AG20443 (cell line): ENCODE measurements around the gene PROC.
"Not testable (repeated sequence)": the region's sequence is repeated elsewhere in the genome, so short reads cannot be mapped to it uniquely, and the experiment has no call there.

Experiments
- DNase-seq: peaks from one replicate; pipeline ENCODE4 v3.0.0; 2012; ENCODE audit warnings: low spot score, mixed read lengths

Gene PROC

GRCh38 chr2:127394492-127394891, 23.7 kb upstream of the PROC start:
- DNase-seq = no peak

GRCh38 chr2:127397568-127398238, 20.5 kb upstream of the PROC start:
- peak; percentile 9 for DNase-seq

GRCh38 chr2:127398239-127398590, 20.0 kb upstream of the PROC start:
- DNase-seq = peak; percentile 96

- DNase-seq = no peak
Measured at GRCh38 chr2:127400533-127400896, 17.7 kb upstream of the PROC start.

- no peak for DNase-seq
Measured at GRCh38 chr2:127400897-127401756, 17.1 kb upstream of the PROC start.

GRCh38 chr2:127401757-127402695, 16.2 kb upstream of the PROC start:
- DNase-seq = no peak

GRCh38 chr2:127403460-127403859, 14.8 kb upstream of the PROC start:
- DNase-seq = no peak

GRCh38 chr2:127404466-127405254, 13.6 kb upstream of the PROC start:
- no peak for DNase-seq

- DNase-seq = no peak
Measured at GRCh38 chr2:127405255-127405610, 13.0 kb upstream of the PROC start.

- DNase-seq = no peak
Measured at GRCh38 chr2:127406454-127406853, 11.8 kb upstream of the PROC start.

- DNase-seq = no peak
Measured at GRCh38 chr2:127407091-127407490, 11.1 kb upstream of the PROC start.

GRCh38 chr2:127407661-127408003, 10.6 kb upstream of the PROC start:
- no peak for DNase-seq

GRCh38 chr2:127408004-127408806, 10.0 kb upstream of the PROC start:
- peak; percentile 97 for DNase-seq

- DNase-seq = no peak
Measured at GRCh38 chr2:127408807-127409099, 9.5 kb upstream of the PROC start.

- not testable (repeated sequence) for DNase-seq
Measured at GRCh38 chr2:127409716-127410115, 8.5 kb upstream of the PROC start.

GRCh38 chr2:127410871-127411652, 7.2 kb upstream of the PROC start:
- DNase-seq = peak; percentile 76

GRCh38 chr2:127411653-127412369, 6.4 kb upstream of the PROC start:
- DNase-seq = no peak

- DNase-seq = no peak
Measured at GRCh38 chr2:127413200-127413599, 5.0 kb upstream of the PROC start.

GRCh38 chr2:127413782-127414637, 4.2 kb upstream of the PROC start:
- no peak for DNase-seq
